NCI-H2107 treated with DMSO at 0.1 percent for 48 hours (cell line): Measurements from ENCODE around the gene RUNX2.

ENCODE experiments used
- DNase-seq: peaks from one replicate; lab custom pipeline; 2025; ENCODE audit not compliant: unreplicated experiment; lab: John Stamatoyannopoulos, UW

Gene RUNX2

DNA sequence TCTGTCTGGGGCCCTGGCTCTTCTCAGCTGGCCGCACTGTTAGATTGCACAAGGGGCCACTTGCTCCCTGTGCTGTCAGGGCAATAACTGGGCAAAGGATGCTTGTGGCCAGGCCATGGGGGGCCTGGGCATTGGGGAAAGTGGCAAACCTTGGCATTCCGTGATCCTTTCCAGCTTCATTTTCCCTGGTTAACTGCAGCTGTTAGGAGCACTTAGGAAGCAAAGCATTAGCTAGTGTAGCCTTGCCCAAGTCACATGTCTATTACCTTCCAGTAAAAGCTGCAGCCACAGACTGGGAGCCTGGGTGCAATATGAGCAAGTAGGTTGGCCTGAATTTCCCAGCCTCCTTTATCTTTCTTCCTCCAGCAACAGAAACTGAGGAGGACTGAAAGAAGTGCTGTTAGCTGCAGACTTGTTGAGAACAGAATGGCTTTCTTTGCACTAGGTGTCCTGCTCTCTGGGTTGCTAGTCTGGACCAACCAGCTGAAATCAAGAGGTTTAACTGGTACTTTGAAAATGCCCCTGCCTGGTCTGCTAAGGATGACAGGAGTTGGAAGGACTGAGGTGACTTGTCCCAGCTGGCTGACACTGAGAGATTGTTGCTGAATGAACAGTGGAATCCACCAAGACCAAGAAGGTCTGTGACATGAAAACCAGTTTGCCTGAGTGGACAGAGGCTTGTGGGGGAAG lies 361.9 kb downstream of the RUNX2 start:
- DNase-seq = no peak

DNA sequence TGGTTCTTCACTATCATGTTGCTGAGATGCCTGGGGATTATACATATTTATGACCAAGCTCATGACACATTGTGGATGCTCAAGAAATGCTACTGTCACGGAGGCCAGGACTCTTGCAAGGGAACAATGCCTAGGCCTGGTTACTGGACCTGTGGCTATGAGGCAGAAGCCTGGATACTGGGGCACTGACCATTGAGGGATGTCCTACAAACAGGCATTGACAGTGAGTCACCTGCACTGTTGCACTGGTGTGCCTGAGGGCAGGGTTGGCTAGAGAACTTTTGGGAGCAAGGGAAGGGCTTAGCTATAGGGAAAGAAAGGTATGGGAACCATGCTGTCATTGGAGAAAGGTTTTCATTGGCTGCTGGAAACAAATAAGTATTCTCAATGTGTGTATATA lies 362.7 kb downstream of the RUNX2 start:
- no peak for DNase-seq

GRCh38 chr6:45691426-45691825 lies 363.3 kb downstream of the RUNX2 start:
- DNase-seq = no peak

- DNase-seq = no peak
Observed at GRCh38 chr6:45692021-45692420, 363.9 kb downstream of the RUNX2 start.

GRCh38 chr6:45696738-45697137 lies 368.6 kb downstream of the RUNX2 start:
- no peak for DNase-seq

DNA sequence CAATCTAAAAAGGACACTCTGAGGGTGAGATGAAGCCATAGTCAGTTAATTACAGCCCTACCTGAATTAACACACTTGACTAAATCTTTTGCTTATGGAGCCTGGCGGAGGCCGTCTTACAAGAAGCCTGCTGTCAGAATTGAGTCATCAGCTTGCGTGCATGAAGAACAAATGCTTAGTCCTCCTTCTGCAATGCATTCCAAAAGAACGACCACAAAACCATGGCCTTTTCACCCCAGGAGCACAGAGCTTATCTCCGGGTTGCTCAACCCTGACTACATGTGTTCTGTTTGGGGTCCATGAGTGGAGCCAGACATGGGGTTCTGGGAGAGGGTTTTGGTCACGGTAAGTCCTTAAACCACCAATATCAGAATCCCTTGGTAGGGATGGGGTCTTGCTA lies 369.5 kb downstream of the RUNX2 start:
- DNase-seq = no peak

DNA sequence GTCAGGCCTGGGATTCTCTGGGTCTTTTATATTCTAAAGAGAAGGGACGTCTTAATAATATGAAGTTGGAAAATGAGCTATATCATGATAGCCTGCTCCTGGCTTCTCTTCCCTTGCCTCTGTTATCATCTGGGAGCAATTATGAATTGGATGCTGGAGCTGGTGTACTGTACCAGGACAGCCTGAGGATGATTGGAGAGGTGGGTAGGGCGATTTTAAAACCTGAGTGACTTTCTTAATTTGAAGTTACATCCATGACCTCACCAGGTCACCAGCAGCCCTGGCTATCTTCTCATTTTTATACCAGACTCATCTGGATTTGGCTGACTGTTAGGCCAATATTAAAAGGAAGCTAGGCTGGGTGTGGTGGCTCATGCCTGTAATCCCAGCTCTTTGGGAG lies 369.9 kb downstream of the RUNX2 start:
- no peak for DNase-seq

GRCh38 chr6:45699663-45700062 lies 371.5 kb downstream of the RUNX2 start:
- DNase-seq = no peak

DNA sequence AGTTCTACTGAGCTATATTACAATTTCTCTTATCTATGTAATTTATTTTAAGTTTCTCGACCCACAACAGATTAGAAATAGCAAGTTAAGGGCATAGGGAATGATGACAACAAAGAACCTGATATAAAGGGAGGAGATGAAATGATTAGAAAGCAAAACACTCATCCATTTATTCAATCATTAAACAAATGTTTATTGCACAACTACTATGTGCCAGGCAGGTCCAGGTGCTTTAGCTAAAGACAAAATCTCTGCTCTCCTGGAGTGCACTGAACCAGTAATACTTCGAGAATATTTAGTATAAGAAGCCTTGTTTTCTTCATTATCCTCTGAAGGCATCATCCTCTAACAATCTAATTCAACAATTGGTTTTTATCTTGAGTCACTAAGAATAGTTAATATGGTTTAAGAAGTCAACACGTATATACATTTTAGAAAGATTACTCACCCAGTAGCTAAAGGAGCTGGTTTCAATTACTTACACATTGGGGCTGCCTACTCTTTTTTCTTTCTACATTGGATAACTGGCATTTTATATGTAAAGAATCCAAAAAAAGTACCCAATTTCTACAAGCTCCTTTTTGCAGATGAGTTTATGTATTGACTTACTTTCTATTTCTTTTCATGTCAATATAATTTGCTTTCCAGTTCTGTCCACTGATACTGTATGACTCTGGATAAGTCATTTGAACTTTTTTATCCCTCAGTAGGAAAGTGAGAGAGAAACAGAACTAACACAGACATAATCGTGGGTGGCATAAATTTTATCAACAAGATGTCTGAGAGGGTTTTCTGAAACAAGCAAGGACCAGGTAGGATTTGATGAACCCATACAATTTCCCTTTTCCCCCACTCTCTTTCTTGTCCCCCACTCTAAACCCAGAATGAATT lies 375.0 kb downstream of the RUNX2 start:
- DNase-seq = no peak

GRCh38 chr6:45704056-45704800 lies 376.1 kb downstream of the RUNX2 start:
- DNase-seq = no peak

DNA sequence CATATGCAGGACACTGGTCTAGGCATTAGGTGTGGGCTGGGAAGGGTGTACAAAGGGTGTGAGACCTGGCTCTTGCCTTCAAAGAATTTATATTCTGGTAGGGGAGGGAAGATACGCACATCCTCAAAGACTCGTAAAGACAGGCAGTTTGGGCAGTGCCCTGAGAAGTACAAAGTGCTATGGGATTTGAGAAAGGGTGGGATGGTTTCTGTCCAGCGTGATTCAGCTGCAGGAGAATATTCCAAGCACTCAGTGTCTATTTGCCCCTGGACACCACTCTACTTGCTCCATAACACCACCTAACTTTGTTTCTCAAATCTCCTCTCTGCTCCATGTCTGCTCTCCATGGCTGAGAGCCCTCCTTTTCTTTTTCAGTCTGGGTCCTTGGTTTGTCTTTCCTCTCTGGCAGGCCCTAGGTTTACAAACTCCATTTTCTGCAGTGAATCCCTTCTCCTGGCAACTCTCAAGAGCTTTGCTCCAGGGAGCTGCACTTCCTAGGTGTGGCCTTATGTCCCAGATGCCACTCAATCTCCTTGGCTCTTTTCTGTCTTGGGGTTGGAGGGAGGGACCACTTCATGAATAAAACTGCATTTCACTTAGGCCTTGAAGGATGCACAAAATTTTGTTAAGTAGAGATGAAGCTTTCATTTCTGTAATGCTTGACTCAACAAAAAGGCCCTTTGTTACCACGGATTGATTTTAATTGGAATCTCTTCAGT lies 377.2 kb downstream of the RUNX2 start:
- no peak for DNase-seq

DNA sequence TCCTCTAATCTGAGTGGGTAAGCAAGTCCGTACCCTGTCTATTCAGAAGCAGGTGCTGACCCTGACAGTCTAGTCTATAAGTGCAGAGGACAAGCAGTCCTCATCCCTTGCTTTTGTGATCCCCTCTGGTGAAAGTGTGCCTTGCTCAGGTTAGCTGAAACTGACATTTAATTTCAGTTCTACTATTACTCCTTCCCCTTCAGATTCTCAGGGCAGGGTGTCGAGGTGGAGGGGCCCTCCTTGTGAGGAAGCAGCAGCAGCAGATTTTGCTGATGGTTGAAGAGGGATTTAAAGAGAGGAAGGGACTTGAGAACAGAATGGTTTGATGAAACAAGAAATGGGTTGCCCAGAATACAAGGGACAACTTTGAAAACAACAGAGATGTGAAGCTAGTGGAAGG lies 378.2 kb downstream of the RUNX2 start:
- no peak for DNase-seq

- DNase-seq = no peak
Observed at GRCh38 chr6:45707176-45707575, 379.0 kb downstream of the RUNX2 start.

DNA sequence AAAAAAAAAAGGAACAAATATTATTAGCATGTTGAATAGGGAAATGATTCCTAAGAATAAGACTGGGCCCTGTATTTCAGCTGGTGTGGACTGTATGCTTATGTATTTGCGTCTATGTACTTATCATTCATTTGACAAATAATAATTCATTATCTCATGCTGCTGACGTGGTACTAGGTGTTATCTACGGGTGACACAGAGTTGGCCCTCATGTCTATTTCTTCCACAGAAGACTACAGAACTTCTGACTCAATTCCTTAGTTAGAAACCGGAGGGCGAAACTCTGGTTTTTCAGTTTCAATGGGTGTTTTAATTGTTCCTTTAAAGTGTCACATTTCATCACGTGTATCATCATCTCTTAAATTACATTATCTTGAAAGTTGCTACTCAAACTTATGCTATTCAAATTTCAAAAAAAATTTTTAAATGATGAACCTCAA lies 381.7 kb downstream of the RUNX2 start:
- DNase-seq = no peak

- DNase-seq = no peak
Observed at GRCh38 chr6:45710304-45710821, 382.2 kb downstream of the RUNX2 start.

DNA sequence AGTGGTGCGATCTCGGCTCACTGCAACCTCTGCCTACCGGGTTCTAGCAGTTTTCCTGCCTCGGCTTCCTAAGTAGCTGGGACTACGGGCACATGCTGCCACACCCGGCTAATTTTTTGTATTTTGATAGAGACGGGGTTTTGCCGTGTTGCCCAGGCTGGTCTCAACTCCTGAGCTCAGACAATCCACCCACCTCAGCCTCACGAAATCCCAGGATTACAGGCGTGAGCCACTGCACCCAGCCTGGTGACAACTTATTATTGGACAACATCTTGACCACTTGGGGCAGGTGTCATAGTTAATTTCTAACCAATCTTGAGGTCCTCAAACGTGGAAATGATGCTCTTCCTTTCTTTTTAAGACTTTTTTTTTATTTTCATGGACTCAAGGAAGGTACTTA lies 383.9 kb downstream of the RUNX2 start:
- no peak for DNase-seq

DNA sequence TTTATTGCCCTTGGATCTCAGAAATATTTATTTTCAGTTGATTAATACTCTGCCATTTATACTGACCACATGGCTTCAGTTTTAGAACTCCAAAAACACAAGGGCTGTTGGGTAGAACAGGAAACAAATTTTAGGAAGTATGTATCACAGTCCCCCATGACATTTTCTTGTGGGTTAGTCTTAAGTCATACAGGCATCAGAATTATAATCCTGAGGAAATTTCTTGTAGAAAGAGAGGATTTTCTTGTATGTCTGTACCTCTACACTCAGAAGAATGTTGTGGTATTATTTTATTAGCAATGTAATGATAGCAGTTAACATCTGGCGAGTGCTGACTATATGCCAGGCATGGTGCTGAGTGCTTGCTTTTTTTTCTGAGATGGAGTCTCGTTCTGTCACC lies 384.7 kb downstream of the RUNX2 start:
- DNase-seq = no peak
